Esophagus muscularis mucosa (tissue), 4 donors: ENCODE data around the gene GRAMD2A. TPM values are rescaled to one million over a fixed set of nuclear protein-coding genes. Genes with fewer than 3 reads are reported as not detected.

Experiments used
- DNase-seq: peaks from one replicate; pipeline ENCODE4 v3.0.0-alpha.2; 2017; ENCODE audit errors: extremely low spot score
- H3K27ac ChIP-seq, 4 donors: fragments of 200-600 bp; sonication (generic); replicated peaks in 1 of 4; 1 replicate in 3 of 4; 2 replicates in 1 of 4; pipeline ENCODE4 v1.5.1; 2016 to 2019; ENCODE audit warnings: mild to moderate bottlenecking in 1 of 4
- H3K27me3 ChIP-seq, 4 donors: fragments of 200-600 bp; sonication (generic); one replicate each; pipeline versions ENCODE4 v1.5.1 to v1.6.0; 2016 to 2019
- H3K36me3 ChIP-seq, 4 donors: fragments of 200-600 bp; sonication (generic); one replicate each; pipeline ENCODE4 v1.5.1; 2016 to 2019
- H3K4me1 ChIP-seq, 4 donors: fragments of 200-600 bp; sonication (generic); one replicate each; pipeline ENCODE4 v1.5.1; 2016 to 2019
- H3K4me3 ChIP-seq, 4 donors: fragments of 200-600 bp; sonication (generic); 1 replicate in 2 of 4; 2 replicates in 2 of 4; pipeline ENCODE4 v1.5.1; 2016 to 2019; ENCODE audit warnings: mild to moderate bottlenecking in 4 of 4, moderate library complexity in 1 of 4
- H3K9me3 ChIP-seq, 4 donors: fragments of 200-600 bp; sonication (generic); 1 replicate in 3 of 4; 2 replicates in 1 of 4; pipeline ENCODE4 v1.5.1; 2016 to 2019
- EP300 ChIP-seq: sonication (generic); formaldehyde crosslinking; IDR thresholded peaks from one replicate; pipeline ENCODE4 v1.6.1; 2017; ENCODE audit warnings: antibody characterized with exemption
- POLR2A ChIP-seq: fragments of 450-650 bp; IDR thresholded peaks from one replicate; pipeline ENCODE4 v1.6.1; 2017; ENCODE audit warnings: antibody characterized with exemption, moderate library complexity, mild to moderate bottlenecking, low read depth
- POLR2AphosphoS5 ChIP-seq, 2 donors: sonication (generic); formaldehyde crosslinking; IDR thresholded peaks; one replicate each; pipeline ENCODE4 v1.6.1; 2017; ENCODE audit warnings: antibody characterized with exemption in 2 of 2
- WGBS: methylation state at CpG from one replicate; pipeline ENCODE4 v1.1.5; 2018; 5-methylcytosine and 5-hydroxymethylcytosine counted together
- intact Hi-C: fragments of 100-400 bp; cut with DNase I; formaldehyde crosslinking; loops from one replicate; pipeline ENCODE4 v1.15.1; 2023
- total RNA-seq, 4 donors: library from RNA; depleted of rRNA; stranded (reverse); fragments of >200 nt; gene quantifications; one replicate each; pipeline versions ENCODE4 v1.1.0 to v1.2.1, GENCODE V29; 2016
- TF ChIP-seq, protein P1 (sequence below), 3 experiments: fragments of 200-600 bp in 2 of 3; fragments of 450-650 bp in 1 of 3; sonication (generic) in 2 of 3; IDR thresholded peaks; one replicate each; pipeline ENCODE4 v1.5.1; 2017 to 2019; ENCODE audit warnings: antibody characterized with exemption in 3 of 3, mild to moderate bottlenecking in 2 of 3, moderate library complexity in 1 of 3

GRAMD2A gene
- total RNA-seq, 4 donors from 2014 or later, result 0.33 to 2.5 (median 0.75) TPM

DNA sequence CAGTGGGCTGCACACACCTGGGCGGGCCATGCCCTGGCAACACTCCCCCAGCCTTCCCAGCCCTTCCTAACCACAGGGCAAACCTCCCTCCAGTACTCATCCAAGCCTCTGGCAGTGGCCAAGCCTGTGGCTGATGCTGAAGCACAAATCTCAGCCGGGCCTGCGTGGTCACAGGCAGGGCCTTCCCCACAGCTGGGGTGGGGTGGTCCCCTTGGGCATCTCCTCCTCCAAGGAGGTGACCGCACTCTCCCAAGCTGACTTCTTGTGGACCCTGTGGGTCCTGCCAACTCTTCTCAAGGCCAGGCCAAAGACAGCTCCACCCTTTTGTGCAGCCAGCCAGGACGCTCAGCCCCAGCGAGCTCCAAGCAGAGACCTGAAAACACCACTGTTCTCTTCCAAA lies 21.4 kb downstream of the GRAMD2A start:
- intact Hi-C loops, result no loop called here
- H3K4me1 ChIP-seq, result peaks cover 6 to 28% (median 17%) of the 10 kb centered on the region in 4 donors
- no peak overlapping the region for H3K4me3 ChIP-seq
- no peak overlapping the region for H3K27ac ChIP-seq
- no peaks in the 10 kb centered on the region for H3K36me3 ChIP-seq
- no peak for DNase-seq
- 78% methylated on average over 6 of the region's 6 CpGs for WGBS
- TF ChIP-seq EP300 (no peak), POLR2A (no peak), POLR2AphosphoS5 (IDR thresholded peaks at IDR 0.05) (no peak)
- TF ChIP-seq, protein P1, sequence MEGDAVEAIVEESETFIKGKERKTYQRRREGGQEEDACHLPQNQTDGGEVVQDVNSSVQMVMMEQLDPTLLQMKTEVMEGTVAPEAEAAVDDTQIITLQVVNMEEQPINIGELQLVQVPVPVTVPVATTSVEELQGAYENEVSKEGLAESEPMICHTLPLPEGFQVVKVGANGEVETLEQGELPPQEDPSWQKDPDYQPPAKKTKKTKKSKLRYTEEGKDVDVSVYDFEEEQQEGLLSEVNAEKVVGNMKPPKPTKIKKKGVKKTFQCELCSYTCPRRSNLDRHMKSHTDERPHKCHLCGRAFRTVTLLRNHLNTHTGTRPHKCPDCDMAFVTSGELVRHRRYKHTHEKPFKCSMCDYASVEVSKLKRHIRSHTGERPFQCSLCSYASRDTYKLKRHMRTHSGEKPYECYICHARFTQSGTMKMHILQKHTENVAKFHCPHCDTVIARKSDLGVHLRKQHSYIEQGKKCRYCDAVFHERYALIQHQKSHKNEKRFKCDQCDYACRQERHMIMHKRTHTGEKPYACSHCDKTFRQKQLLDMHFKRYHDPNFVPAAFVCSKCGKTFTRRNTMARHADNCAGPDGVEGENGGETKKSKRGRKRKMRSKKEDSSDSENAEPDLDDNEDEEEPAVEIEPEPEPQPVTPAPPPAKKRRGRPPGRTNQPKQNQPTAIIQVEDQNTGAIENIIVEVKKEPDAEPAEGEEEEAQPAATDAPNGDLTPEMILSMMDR (IDR thresholded peaks at IDR 0.05), result no peak
- no peaks in the 10 kb centered on the region for H3K9me3 ChIP-seq
- peaks cover 0 to 36% (median 2%) of the 10 kb centered on the region in 4 donors for H3K27me3 ChIP-seq

GRCh38 chr15:72175186-72176044 lies 22.2 kb downstream of the GRAMD2A start:
- intact Hi-C loops, result no loop called here
- peaks cover 4 to 21% (median 13%) of the 10 kb centered on the region in 4 donors for H3K4me1 ChIP-seq
- H3K27ac ChIP-seq, result no peak overlapping the region
- H3K36me3 ChIP-seq, result no peaks in the 10 kb centered on the region
- DNase-seq, result no peak
- H3K27me3 ChIP-seq, result peaks cover 0 to 28% (median 0%) of the 10 kb centered on the region in 4 donors
- H3K4me3 ChIP-seq, result no peak overlapping the region
- H3K9me3 ChIP-seq, result no peaks in the 10 kb centered on the region
- whole genome bisulfite sequencing, result 93% methylated on average over 15 of the region's 15 CpGs
- no peak for TF ChIP-seq POLR2A
- TF ChIP-seq EP300, result no peak
- TF ChIP-seq POLR2AphosphoS5 (IDR thresholded peaks at IDR 0.05), result no peak
- TF ChIP-seq, protein P1 (IDR thresholded peaks at IDR 0.05), result no peak

DNA sequence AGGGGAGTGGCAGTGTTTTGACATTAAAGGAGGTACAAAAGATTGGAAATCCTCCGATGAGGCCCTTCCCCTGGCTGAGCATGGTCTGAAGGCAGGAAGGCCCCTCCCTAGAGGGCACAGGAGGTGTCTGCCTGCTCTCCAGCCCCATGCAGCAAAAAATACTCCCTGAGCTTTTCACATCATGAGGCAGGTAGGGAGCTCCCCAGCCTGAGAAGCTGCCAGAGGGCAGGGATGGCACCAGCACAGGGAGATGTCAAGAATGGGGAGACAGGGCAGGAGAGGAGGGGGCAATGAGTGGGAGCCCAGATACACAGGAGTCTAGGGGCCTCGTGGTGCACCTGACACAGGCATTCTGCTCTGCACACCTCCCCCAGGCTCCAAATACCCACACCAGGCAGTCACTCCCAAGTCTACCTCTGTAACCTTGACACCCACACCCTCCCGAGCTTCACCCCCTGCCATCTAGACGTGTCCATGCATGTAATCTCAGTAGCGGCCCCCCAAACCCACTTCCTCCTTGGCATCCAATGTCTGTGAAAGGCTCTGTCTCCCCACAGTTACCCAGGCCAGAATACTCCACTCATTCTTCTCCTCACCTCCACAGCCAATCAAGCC lies 22.9 kb downstream of the GRAMD2A start:
- intact Hi-C loops, result no loop called here
- Histone ChIP-seq H3K9me3 (no peaks in the 10 kb centered on the region), H3K36me3 (no peaks in the 10 kb centered on the region), H3K27me3 (peaks cover 0 to 24% (median 0%) of the 10 kb centered on the region in 4 donors), H3K27ac (no peak overlapping the region), H3K4me1 (peaks cover 0 to 15% (median 6%) of the 10 kb centered on the region in 4 donors), H3K4me3 (no peak overlapping the region)
- TF ChIP-seq EP300 (no peak), POLR2A (no peak), POLR2AphosphoS5 (IDR thresholded peaks at IDR 0.05) (no peak)
- TF ChIP-seq, protein P1 (IDR thresholded peaks at IDR 0.05), result no peak
- 58% methylated on average over 5 of the region's 5 CpGs for WGBS
- DNase-seq, result peak; percentile 82

GRCh38 chr15:72173864-72174550 lies 23.6 kb downstream of the GRAMD2A start:
- Histone ChIP-seq H3K9me3 (no peaks in the 10 kb centered on the region), H3K4me3 (no peak overlapping the region), H3K27ac (no peak overlapping the region), H3K27me3 (peaks cover 0 to 27% (median 0%) of the 10 kb centered on the region in 4 donors), H3K4me1 (peaks cover 0 to 9% (median under 1%) of the 10 kb centered on the region in 4 donors), H3K36me3 (no peaks in the 10 kb centered on the region)
- TF ChIP-seq, protein P1 (IDR thresholded peaks at IDR 0.05), result no peak
- no peak for TF ChIP-seq EP300
- intact Hi-C loops, result no loop called here
- DNase-seq, result no peak
- WGBS, result 93% methylated on average over 12 of the region's 12 CpGs
